RPMI7951 (cell line): ENCODE results near the gene GJD3. TPM values are rescaled to one million over a fixed set of nuclear protein-coding genes. Genes with fewer than 3 reads are reported as not detected.

ENCODE experiments used
- total RNA-seq: library from RNA; depleted of rRNA; stranded (reverse); fragments of >200 nt; shearing (Covaris generic); gene quantifications from 2 replicates; pipeline ENCODE4 v1.2.3, GENCODE V29; 2014; rRNA removed

GJD3 gene
- total RNA-seq, 1 experiment from 2014 or later, result not detected

Other genes starting within 250 kb of the GJD3 start
- 35.5 and 46.5 TPM in 2 replicates for gene MSL1, start 242.8 kb downstream of the GJD3 start, total RNA-seq
- 23.1 and 37.0 TPM in 2 replicates for gene CASC3, start 224.2 kb downstream of the GJD3 start, total RNA-seq
- 0.10 and 0.60 TPM in 2 replicates for gene RAPGEFL1, start 187.3 kb downstream of the GJD3 start, total RNA-seq
- gene WIPF2, start 145.4 kb downstream of the GJD3 start, total RNA-seq, result 6.1 and 6.3 TPM in 2 replicates
- gene CDC6, start 76.9 kb downstream of the GJD3 start, total RNA-seq, result 38.9 and 41.2 TPM in 2 replicates
- gene RARA, start 55.6 kb downstream of the GJD3 start, total RNA-seq, result 10.2 and 13.3 TPM in 2 replicates
- 303 and 315 TPM in 2 replicates for gene TOP2A, start 53.2 kb upstream of the GJD3 start, total RNA-seq
- gene IGFBP4, start 78.7 kb upstream of the GJD3 start, total RNA-seq, result 2.3 and 2.8 TPM in 2 replicates
- not detected in 2 replicates for gene TNS4, start 136.9 kb upstream of the GJD3 start, total RNA-seq
- gene CCR7, start 200.7 kb upstream of the GJD3 start, total RNA-seq, result not detected in 2 replicates